K562 (cell line): ENCODE measurements around the gene GPR108. TPM values are rescaled to one million over a fixed set of nuclear protein-coding genes. Genes with fewer than 3 reads are reported as not detected.

Experiments used
- RBM22 ChIP-seq: fragments of 200-400 bp; formaldehyde crosslinking; IDR thresholded peaks from 2 replicates; pipeline ENCODE4 v1.6.1; 2018; ENCODE audit warnings: low read length, low read depth; ENCODE audit not compliant: poor library complexity, severe bottlenecking
- ZFP36 ChIP-seq: fragments of 150-350 bp; IDR thresholded peaks from 2 replicates; pipeline ENCODE4 v1.6.1; 2018; ENCODE audit warnings: low read length, low read depth; ENCODE audit not compliant: partially characterized antibody
- polyA plus RNA-seq, 8 experiments: library from polyadenylated mRNA; depleted of rRNA in 4 of 8; stranded (reverse) in 5 of 8; unstranded in 3 of 8; fragments of >200 nt; fragmentation: Nextera tagmentation in 2 of 8; fragmentation: Illumina TruSeq in 1 of 8; extraction: Ambion mirVana in 2 of 8; extraction: Trizol in 1 of 8; gene quantifications; 2 replicates each; pipeline versions ENCODE4 v1.2.1 to v1.2.3, GENCODE V29; 2011 to 2014; ENCODE audit warnings: inconsistent platforms in 1 of 8, missing spikeins in 1 of 8
- total RNA-seq, 7 experiments: library from RNA; depleted of rRNA in 6 of 7; stranded (reverse); fragments of >200 nt in 6 of 7; fragmentation: Illumina TruSeq in 2 of 7; extraction: Trizol in 2 of 7; gene quantifications; 2 replicates each; pipeline versions ENCODE4 v1.2.1 to v1.2.3, GENCODE V29; 2011 to 2021; ENCODE audit warnings: low replicate concordance in 1 of 7
- TF ChIP-seq, protein P1 (sequence below), 2 experiments: fragments of 150-350 bp in 1 of 2; IDR thresholded peaks; 2 replicates each; pipeline ENCODE4 v1.6.1; 2012 to 2016; ENCODE audit warnings: low read depth in 2 of 2, low read length in 2 of 2, mild to moderate bottlenecking in 1 of 2, moderate library complexity in 1 of 2
- TF ChIP-seq, protein P2 (sequence below), 2 experiments: fragments of 450-650 bp in 1 of 2; sonication (generic) in 1 of 2; formaldehyde crosslinking in 1 of 2; IDR thresholded peaks; 2 replicates each; pipeline versions ENCODE4 v1.7.1 to v1.9.0; 2016 to 2022; ENCODE audit warnings: inconsistent platforms in 1 of 2, mild to moderate bottlenecking in 1 of 2, missing genetic modification reagents in 1 of 2

GPR108 gene
- total and polyA plus RNA-seq, 9 of the 15 experiments (the other 6 are each of a cell fraction or from before 2014, with no cell fraction given), result 2.4 to 33.2 (median 24.4) TPM

DNA sequence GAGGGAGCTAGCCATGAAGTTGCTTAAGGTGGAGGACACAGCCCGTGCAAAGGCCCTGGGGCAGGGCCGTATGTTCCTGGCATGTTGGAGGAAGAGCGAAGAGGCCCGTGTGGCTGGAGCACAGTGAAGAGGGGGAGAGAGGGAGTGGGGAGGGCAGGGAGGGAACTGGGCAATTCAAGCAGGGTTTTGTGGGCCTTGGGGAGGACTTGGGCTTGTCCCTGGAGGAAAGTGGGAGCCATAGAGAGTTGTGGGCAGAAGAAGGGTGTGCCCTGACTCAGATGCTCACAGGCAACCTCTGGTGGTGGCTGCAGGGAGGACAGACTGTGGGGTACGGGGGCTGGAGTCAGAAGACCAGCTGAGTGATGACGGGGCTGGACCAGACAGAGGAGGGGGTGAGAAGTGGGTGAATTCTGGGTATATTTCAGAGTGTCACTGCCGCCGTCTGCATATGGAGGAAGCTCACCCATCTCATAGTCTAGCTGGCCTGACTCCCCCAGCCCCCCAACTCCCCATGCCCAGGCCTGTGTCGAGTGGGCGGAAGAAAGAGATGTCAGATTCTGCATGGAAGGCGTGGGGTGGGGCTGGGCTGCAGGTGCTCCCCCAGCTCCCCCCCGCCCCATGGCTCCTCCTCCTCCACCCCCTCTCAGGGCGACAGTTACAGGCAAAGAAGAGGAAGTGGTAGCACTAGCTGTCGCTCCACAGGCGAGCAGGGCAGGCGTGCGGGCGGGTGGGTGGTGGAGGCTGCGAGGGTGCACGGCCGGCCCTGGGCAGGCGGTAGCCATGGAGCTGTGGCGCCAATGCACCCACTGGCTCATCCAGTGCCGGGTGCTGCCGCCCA lies 34.9 kb upstream of the GPR108 start, which contains the start of gene VAV1 (continued):
- TF ChIP-seq, protein P1, sequence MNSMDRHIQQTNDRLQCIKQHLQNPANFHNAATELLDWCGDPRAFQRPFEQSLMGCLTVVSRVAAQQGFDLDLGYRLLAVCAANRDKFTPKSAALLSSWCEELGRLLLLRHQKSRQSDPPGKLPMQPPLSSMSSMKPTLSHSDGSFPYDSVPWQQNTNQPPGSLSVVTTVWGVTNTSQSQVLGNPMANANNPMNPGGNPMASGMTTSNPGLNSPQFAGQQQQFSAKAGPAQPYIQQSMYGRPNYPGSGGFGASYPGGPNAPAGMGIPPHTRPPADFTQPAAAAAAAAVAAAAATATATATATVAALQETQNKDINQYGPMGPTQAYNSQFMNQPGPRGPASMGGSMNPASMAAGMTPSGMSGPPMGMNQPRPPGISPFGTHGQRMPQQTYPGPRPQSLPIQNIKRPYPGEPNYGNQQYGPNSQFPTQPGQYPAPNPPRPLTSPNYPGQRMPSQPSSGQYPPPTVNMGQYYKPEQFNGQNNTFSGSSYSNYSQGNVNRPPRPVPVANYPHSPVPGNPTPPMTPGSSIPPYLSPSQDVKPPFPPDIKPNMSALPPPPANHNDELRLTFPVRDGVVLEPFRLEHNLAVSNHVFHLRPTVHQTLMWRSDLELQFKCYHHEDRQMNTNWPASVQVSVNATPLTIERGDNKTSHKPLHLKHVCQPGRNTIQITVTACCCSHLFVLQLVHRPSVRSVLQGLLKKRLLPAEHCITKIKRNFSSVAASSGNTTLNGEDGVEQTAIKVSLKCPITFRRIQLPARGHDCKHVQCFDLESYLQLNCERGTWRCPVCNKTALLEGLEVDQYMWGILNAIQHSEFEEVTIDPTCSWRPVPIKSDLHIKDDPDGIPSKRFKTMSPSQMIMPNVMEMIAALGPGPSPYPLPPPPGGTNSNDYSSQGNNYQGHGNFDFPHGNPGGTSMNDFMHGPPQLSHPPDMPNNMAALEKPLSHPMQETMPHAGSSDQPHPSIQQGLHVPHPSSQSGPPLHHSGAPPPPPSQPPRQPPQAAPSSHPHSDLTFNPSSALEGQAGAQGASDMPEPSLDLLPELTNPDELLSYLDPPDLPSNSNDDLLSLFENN (IDR thresholded peaks at IDR 0.05; ENCODE audit: low read depth in 2 of 2, low read length in 2 of 2), result no peak
- TF ChIP-seq ZFP36 (peak; percentile 94), RBM22 (no peak)
- TF ChIP-seq, protein P2, sequence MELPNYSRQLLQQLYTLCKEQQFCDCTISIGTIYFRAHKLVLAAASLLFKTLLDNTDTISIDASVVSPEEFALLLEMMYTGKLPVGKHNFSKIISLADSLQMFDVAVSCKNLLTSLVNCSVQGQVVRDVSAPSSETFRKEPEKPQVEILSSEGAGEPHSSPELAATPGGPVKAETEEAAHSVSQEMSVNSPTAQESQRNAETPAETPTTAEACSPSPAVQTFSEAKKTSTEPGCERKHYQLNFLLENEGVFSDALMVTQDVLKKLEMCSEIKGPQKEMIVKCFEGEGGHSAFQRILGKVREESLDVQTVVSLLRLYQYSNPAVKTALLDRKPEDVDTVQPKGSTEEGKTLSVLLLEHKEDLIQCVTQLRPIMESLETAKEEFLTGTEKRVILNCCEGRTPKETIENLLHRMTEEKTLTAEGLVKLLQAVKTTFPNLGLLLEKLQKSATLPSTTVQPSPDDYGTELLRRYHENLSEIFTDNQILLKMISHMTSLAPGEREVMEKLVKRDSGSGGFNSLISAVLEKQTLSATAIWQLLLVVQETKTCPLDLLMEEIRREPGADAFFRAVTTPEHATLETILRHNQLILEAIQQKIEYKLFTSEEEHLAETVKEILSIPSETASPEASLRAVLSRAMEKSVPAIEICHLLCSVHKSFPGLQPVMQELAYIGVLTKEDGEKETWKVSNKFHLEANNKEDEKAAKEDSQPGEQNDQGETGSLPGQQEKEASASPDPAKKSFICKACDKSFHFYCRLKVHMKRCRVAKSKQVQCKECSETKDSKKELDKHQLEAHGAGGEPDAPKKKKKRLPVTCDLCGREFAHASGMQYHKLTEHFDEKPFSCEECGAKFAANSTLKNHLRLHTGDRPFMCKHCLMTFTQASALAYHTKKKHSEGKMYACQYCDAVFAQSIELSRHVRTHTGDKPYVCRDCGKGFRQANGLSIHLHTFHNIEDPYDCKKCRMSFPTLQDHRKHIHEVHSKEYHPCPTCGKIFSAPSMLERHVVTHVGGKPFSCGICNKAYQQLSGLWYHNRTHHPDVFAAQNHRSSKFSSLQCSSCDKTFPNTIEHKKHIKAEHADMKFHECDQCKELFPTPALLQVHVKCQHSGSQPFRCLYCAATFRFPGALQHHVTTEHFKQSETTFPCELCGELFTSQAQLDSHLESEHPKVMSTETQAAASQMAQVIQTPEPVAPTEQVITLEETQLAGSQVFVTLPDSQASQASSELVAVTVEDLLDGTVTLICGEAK (IDR thresholded peaks at IDR 0.05), result no peak
- TF ChIP-seq, protein P2 (CRISPR knock-in tag; IDR thresholded peaks at IDR 0.05), result no peak
